22Rv1 (cell line): ENCODE results near the gene AGRN.

ENCODE experiments used
- H3K27ac ChIP-seq: fragments of 450-650 bp; 2 replicates; pipeline ENCODE4 v1.5.1; 2017
- CTCF ChIP-seq: fragments of 450-650 bp; IDR thresholded peaks from 2 replicates; pipeline ENCODE4 v1.5.1; 2017; ENCODE audit warnings: mild to moderate bottlenecking
- ZFX ChIP-seq: fragments of 450-650 bp; IDR thresholded peaks from 2 replicates; pipeline ENCODE4 v1.6.1; 2017; ENCODE audit warnings: antibody characterized with exemption, borderline replicate concordance

The AGRN gene

GRCh38 chr1:1041873-1042272 is 22.0 kb downstream of the AGRN start:
- H3K27ac ChIP-seq: no peak overlapping the region
- TF ChIP-seq CTCF: no peak
- no peak for TF ChIP-seq ZFX

- TF ChIP-seq ZFX (no peak), CTCF (no peak)
- no peak overlapping the region for H3K27ac ChIP-seq
Observed at GRCh38 chr1:1042835-1043234, 22.9 kb downstream of the AGRN start.

- TF ChIP-seq ZFX: no peak
- TF ChIP-seq CTCF: no peak
- H3K27ac ChIP-seq: no peak overlapping the region
Observed at GRCh38 chr1:1043411-1043810, 23.5 kb downstream of the AGRN start.

GRCh38 chr1:1043921-1044320 is 24.0 kb downstream of the AGRN start:
- TF ChIP-seq CTCF (no peak), ZFX (no peak)

GRCh38 chr1:1044455-1045078 is 24.6 kb downstream of the AGRN start:
- H3K27ac ChIP-seq: no peak overlapping the region
- TF ChIP-seq CTCF (no peak), ZFX (no peak)

More at GRCh38 chr1:1043921-1044320, 24.0 kb downstream of the AGRN start:
- H3K27ac ChIP-seq: no peak overlapping the region

GRCh38 chr1:1045129-1045528 is 25.2 kb downstream of the AGRN start:
- TF ChIP-seq CTCF (no peak), ZFX (no peak)
- H3K27ac ChIP-seq: no peak overlapping the region

- no peak for TF ChIP-seq CTCF
- TF ChIP-seq ZFX: no peak
- H3K27ac ChIP-seq: no peak overlapping the region
Observed at GRCh38 chr1:1046243-1046642, 26.3 kb downstream of the AGRN start.
